GM19025 (cell line): ENCODE data around the gene GRIA4.

Source experiments
- ATAC-seq: cut with Tn5 transposase; IDR thresholded peaks from one replicate; pipeline ENCODE4 v1.9.1; 2021; ENCODE audit warnings: mild to moderate bottlenecking, low read depth, moderate library complexity; ENCODE audit not compliant: unreplicated experiment

The GRIA4 gene

GRCh38 chr11:105906517-105906916 is 296.6 kb downstream of the GRIA4 start:
- ATAC-seq = no peak

- ATAC-seq = no peak
These were observed 297.4 kb downstream of the GRIA4 start for GRCh38 chr11:105907319-105907718.

GRCh38 chr11:105910095-105910715 is 300.3 kb downstream of the GRIA4 start:
- no peak for ATAC-seq

GRCh38 chr11:105911454-105911853 is 301.6 kb downstream of the GRIA4 start:
- ATAC-seq = no peak

- ATAC-seq = no peak
These were observed 302.8 kb downstream of the GRIA4 start for GRCh38 chr11:105912666-105913065.

- ATAC-seq = no peak
These were observed 305.1 kb downstream of the GRIA4 start for GRCh38 chr11:105915021-105915420.

GRCh38 chr11:105918039-105918438 is 308.2 kb downstream of the GRIA4 start:
- ATAC-seq = no peak

GRCh38 chr11:105918600-105918999 is 308.7 kb downstream of the GRIA4 start:
- ATAC-seq = no peak

- no peak for ATAC-seq
These were observed 313.4 kb downstream of the GRIA4 start for GRCh38 chr11:105923252-105923651.

- no peak for ATAC-seq
These were observed 313.9 kb downstream of the GRIA4 start for GRCh38 chr11:105923807-105924206.

GRCh38 chr11:105929084-105929955 is 319.4 kb downstream of the GRIA4 start:
- no peak for ATAC-seq

- no peak for ATAC-seq
These were observed 323.8 kb downstream of the GRIA4 start for GRCh38 chr11:105933695-105934094.

- ATAC-seq = no peak
These were observed 325.9 kb downstream of the GRIA4 start for GRCh38 chr11:105935791-105936190.

- peak; percentile 76 for ATAC-seq
These were observed 327.5 kb downstream of the GRIA4 start for GRCh38 chr11:105937331-105937730.

- no peak for ATAC-seq
These were observed 327.9 kb downstream of the GRIA4 start for GRCh38 chr11:105937738-105938137.

GRCh38 chr11:105942921-105943320 is 333.0 kb downstream of the GRIA4 start:
- no peak for ATAC-seq

- ATAC-seq = no peak
These were observed 339.2 kb downstream of the GRIA4 start for GRCh38 chr11:105948918-105949590.

GRCh38 chr11:105953886-105954285 is 344.0 kb downstream of the GRIA4 start:
- ATAC-seq = no peak

- no peak for ATAC-seq
These were observed 350.7 kb downstream of the GRIA4 start for GRCh38 chr11:105960252-105961245.

GRCh38 chr11:105968021-105968697 is 358.3 kb downstream of the GRIA4 start:
- ATAC-seq = no peak
